Limb (tissue), 2 donors: Measurements from ENCODE around the gene CLC.
"Not testable (repeated sequence)": the region's sequence is repeated elsewhere in the genome, so short reads cannot be mapped to it uniquely, and the experiment has no call there.

ENCODE experiments used
- DNase-seq, 2 donors: peaks; one replicate each; pipeline ENCODE4 v3.0.0-alpha.2; 2016; ENCODE audit errors: extremely low spot score in 2 of 2

Gene CLC

GRCh38 chr19:39729594-39729993 lies 8.2 kb downstream of the CLC start:
- DNase-seq, result no peak

GRCh38 chr19:39728040-39728439 lies 9.8 kb downstream of the CLC start:
- DNase-seq, result no peak

- DNase-seq, result no peak
These were observed 10.6 kb downstream of the CLC start for GRCh38 chr19:39727070-39727800.

- no peak for DNase-seq
These were observed 11.8 kb downstream of the CLC start for GRCh38 chr19:39725995-39726394.

- DNase-seq, result not testable (repeated sequence)
These were observed 17.7 kb downstream of the CLC start for GRCh38 chr19:39720144-39720543.

- DNase-seq, result no peak
These were observed 27.4 kb downstream of the CLC start for GRCh38 chr19:39710333-39710890.

GRCh38 chr19:39709026-39709872 lies 28.6 kb downstream of the CLC start:
- no peak for DNase-seq

- no peak for DNase-seq
These were observed 29.2 kb downstream of the CLC start for GRCh38 chr19:39708594-39708993.

- DNase-seq, result no peak
These were observed 32.1 kb downstream of the CLC start for GRCh38 chr19:39705578-39706188.

GRCh38 chr19:39704181-39705044 lies 33.4 kb downstream of the CLC start, which contains the start of gene LGALS14:
LGALS14 (plus strand) TSS chr19:39704481; CDS start chr19:39704529, 48 bp downstream.
- no peak for DNase-seq

GRCh38 chr19:39701291-39701690 lies 36.5 kb downstream of the CLC start:
- no peak for DNase-seq

GRCh38 chr19:39698535-39698934 lies 39.3 kb downstream of the CLC start:
- no peak for DNase-seq

- DNase-seq, result no peak
These were observed 41.4 kb downstream of the CLC start for GRCh38 chr19:39696387-39696786.

- DNase-seq, result no peak
These were observed 42.1 kb downstream of the CLC start for GRCh38 chr19:39695759-39696158.

- DNase-seq, result no peak
These were observed 45.0 kb downstream of the CLC start for GRCh38 chr19:39692822-39693221.

GRCh38 chr19:39692166-39692565 lies 45.7 kb downstream of the CLC start:
- DNase-seq, result no peak

- not testable (repeated sequence) for DNase-seq
These were observed 49.2 kb downstream of the CLC start for GRCh38 chr19:39688637-39689036.

GRCh38 chr19:39686739-39687138 lies 51.1 kb downstream of the CLC start:
- DNase-seq, result no peak

GRCh38 chr19:39684267-39684666 lies 53.6 kb downstream of the CLC start:
- DNase-seq, result no peak

- DNase-seq, result no peak
These were observed 56.4 kb downstream of the CLC start for GRCh38 chr19:39681416-39681815.
